Coronary artery (tissue), 2 donors: ENCODE measurements around the gene VSIG4.
"Not testable (repeated sequence)": the region's sequence is repeated elsewhere in the genome, so short reads cannot be mapped to it uniquely, and the experiment has no call there.

ENCODE experiments used
- DNase-seq: peaks from one replicate; pipeline ENCODE4 v3.0.0-alpha.2; 2017; ENCODE audit warnings: low spot score
- H3K27ac ChIP-seq, 2 donors: fragments of 200-600 bp; sonication (generic); one replicate each; pipeline ENCODE4 v1.5.1; 2016 to 2019
- H3K4me3 ChIP-seq: fragments of 200-600 bp; sonication (generic); 2 replicates; pipeline ENCODE4 v1.5.1; 2016; ENCODE audit warnings: mild to moderate bottlenecking, moderate library complexity
- TF ChIP-seq, protein P1 (sequence below): fragments of 200-600 bp; sonication (generic); IDR thresholded peaks from one replicate; pipeline ENCODE4 v1.5.1; 2019; ENCODE audit warnings: antibody characterized with exemption

Gene VSIG4

DNA sequence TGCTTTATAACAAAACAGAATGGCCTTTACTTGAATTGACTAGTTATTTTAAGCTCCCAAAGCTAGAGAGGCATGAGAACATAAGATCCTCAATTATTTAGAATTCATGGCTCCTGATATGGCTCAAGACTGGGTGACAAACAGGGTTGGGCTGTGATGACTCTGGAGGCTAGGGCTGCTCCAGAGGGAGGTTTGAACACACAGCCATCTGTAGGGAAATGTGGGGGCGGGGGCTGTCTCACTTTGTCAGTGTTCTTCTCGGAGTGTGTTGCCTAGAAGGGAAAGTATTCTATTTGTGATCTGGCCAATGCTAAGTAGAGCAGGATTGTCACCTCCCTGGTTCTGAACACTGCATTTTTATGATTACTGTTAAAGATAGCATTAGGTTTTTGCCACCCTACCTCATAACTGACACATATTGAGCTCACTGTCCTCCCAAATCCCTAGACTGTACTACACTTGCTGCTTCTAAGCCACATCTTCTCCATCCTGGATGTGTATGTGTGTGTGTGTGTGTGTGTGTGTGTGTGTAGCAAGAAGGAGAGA is 45.9 kb downstream of the VSIG4 start:
- no peak overlapping the region for H3K4me3 ChIP-seq
- TF ChIP-seq, protein P1, sequence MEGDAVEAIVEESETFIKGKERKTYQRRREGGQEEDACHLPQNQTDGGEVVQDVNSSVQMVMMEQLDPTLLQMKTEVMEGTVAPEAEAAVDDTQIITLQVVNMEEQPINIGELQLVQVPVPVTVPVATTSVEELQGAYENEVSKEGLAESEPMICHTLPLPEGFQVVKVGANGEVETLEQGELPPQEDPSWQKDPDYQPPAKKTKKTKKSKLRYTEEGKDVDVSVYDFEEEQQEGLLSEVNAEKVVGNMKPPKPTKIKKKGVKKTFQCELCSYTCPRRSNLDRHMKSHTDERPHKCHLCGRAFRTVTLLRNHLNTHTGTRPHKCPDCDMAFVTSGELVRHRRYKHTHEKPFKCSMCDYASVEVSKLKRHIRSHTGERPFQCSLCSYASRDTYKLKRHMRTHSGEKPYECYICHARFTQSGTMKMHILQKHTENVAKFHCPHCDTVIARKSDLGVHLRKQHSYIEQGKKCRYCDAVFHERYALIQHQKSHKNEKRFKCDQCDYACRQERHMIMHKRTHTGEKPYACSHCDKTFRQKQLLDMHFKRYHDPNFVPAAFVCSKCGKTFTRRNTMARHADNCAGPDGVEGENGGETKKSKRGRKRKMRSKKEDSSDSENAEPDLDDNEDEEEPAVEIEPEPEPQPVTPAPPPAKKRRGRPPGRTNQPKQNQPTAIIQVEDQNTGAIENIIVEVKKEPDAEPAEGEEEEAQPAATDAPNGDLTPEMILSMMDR: no peak
- no peak for DNase-seq
- no peak overlapping the region for H3K27ac ChIP-seq

DNA sequence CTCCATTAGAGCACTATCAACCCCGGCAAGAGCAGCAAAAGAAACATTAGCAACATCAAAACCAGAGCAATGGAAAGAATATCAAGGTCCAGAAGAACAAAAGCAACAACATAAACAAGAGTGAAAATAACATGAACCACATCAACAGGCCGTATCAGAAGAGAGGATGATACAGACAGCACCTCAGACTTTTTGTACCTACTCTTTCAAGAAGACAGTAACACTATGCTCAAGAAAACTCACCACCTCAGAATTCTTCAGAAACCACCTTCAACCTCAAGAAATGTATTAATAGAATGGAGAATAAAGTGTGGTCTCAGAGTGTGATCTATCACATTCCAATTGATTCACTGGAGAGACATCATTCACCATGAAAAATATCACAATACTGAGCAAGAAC is 46.5 kb downstream of the VSIG4 start:
- Histone ChIP-seq H3K27ac (no peak overlapping the region), H3K4me3 (no peak overlapping the region)
- DNase-seq: no peak
- TF ChIP-seq, protein P1: no peak

DNA sequence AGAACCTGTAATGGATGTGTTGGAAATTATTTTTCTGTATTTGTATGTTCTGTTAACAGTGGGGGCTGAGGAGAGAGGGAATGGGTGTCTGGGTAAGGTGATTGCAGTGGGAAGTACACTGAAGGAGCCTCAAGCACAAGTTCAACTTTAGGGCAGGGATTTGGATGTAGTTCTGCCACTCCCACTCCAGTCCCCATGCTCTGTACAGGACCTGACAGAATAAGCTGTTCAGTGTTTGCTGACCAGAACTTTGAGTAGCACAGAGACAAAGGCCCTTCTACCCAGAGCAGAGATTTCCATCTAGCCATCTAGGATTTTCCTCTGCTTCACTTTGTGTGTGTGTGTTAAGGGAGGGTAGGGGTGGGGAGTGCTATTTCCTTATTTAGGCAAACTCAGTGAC is 49.2 kb downstream of the VSIG4 start:
- DNase-seq: no peak
- TF ChIP-seq, protein P1: no peak
- Histone ChIP-seq H3K4me3 (no peak overlapping the region), H3K27ac (no peak overlapping the region)

DNA sequence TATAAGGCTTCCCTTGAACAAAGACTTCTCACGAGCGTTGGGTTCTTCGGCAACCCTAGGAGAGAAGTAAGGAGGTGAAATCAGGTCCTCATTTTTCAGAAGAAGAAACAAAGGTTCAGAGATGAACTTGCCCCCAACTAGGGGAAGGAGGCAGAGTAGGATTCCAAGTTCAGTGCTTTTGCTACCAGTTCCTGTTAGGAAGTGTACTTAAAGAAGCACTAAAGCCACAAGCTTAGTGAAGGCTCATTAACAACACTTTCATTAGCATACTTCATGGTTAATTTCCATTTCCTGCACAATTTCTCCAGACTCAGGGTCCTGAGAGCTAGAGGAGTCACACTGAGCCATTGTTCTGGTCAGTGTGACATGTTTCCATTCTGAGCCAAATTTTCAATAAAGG is 52.1 kb downstream of the VSIG4 start:
- DNase-seq: no peak
- TF ChIP-seq, protein P1: no peak
- H3K4me3 ChIP-seq: no peak overlapping the region
- H3K27ac ChIP-seq: no peak overlapping the region

DNA sequence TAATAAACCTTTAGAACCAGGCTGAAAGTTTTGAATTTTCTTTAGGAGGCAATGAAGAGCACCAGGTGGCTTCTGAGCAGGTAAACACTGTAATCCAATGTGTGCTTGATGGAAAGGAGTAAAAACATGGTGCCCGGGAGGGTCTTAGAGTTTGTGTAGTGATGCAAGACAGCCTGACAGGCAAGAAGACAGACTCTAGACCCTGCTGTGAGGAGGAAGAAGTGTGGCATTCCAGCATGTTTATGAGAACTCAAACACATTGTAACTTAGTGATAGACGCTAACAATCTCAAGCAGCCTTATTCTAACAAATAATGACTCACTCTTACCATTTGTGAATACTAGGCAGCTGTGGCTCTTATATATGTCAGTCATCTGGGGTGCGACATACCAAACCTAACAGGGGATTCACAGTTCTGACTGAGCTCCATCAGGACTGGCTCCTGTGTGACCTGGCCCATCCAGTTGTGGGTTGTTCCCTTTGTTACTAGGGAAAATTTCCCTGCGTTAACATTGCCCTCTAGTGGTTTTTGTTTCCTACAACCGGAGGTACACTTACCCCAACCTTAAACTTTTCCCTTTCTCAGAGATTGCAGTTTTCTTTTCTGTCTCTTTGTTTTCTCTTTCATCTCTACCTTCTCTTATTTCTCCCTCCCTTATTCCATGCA is 53.8 kb downstream of the VSIG4 start:
- no peak for DNase-seq
- H3K27ac ChIP-seq: no peak overlapping the region
- H3K4me3 ChIP-seq: no peak overlapping the region
- TF ChIP-seq, protein P1: peak; percentile 34

DNA sequence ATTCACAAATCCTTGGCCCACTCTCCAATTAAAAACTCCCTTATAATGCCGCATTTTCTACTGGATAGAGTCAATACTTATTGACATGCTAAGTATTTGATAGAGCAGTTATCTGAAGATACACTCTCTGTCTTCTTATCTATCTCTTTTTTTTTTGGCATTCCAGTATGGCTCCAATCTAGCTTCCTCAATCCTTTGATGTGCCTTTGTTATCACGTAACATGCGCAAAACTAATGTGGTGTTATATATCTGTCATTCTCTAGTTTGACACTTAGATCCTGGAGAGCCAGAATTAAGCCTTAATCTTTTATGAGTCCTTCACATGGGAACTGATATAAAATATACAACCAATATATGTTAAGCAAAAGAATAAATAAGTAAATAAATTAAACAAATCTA is 54.7 kb downstream of the VSIG4 start:
- H3K27ac ChIP-seq: no peak overlapping the region

DNA sequence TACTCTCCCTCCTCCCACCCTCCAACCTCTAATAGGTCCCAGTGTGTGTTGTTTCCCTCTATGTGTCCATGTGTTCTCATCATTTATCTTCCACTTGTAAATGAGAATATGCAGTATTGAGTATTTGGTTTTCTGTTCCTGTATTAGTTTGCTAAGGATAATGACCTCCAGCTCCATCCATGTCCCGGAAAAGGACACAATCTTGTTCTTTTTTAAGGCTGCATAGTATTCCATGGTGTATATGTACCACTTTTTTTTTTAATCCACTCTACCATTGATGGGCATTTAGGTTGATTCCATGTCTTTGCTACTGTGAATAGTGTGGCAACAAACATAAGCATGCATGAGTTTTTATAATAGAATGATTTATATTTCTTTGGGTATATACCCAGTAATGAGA is 62.7 kb downstream of the VSIG4 start:
- not testable (repeated sequence) for DNase-seq, H3K27ac ChIP-seq, H3K4me3 ChIP-seq

More for the DNA sequence above, 54.7 kb downstream of the VSIG4 start:
- no peak overlapping the region for H3K4me3 ChIP-seq
- TF ChIP-seq, protein P1: no peak
- DNase-seq: no peak
